ENCODE data around the gene NTSR1.

NTSR1 gene

GRCh38 chr20:62708591-62709536 lies at the start of gene NTSR1:
Gene NTSR1 (plus strand): TSS chr20:62708836. CDS start chr20:62709208, 372 bp downstream.
- DNase-seq (ENCODE audit: low spot score): no peak

- DNase-seq (ENCODE audit: low spot score): no peak
Observed at GRCh38 chr20:62659488-62660239, 49.0 kb upstream of the NTSR1 start.

GRCh38 chr20:62660240-62660615 lies 48.4 kb upstream of the NTSR1 start:
- DNase-seq (ENCODE audit: low spot score): no peak

- no peak for DNase-seq (ENCODE audit: low spot score)
Observed at GRCh38 chr20:62660768-62661167, 47.9 kb upstream of the NTSR1 start.

- DNase-seq (ENCODE audit: low spot score): no peak
Observed at GRCh38 chr20:62661647-62662046, 47.0 kb upstream of the NTSR1 start.

GRCh38 chr20:62662422-62662821 lies 46.2 kb upstream of the NTSR1 start:
- DNase-seq (ENCODE audit: low spot score): no peak

GRCh38 chr20:62663145-62664018 lies 45.3 kb upstream of the NTSR1 start:
- no peak for DNase-seq (ENCODE audit: low spot score)

GRCh38 chr20:62664019-62664971 lies 44.3 kb upstream of the NTSR1 start:
- no peak for DNase-seq (ENCODE audit: low spot score)

GRCh38 chr20:62665153-62665754 lies 43.4 kb upstream of the NTSR1 start:
- no peak for DNase-seq (ENCODE audit: low spot score)

- no peak for DNase-seq (ENCODE audit: low spot score)
Observed at GRCh38 chr20:62665826-62666735, 42.6 kb upstream of the NTSR1 start.

- no peak for DNase-seq (ENCODE audit: low spot score)
Observed at GRCh38 chr20:62666736-62667529, 41.7 kb upstream of the NTSR1 start.

- DNase-seq (ENCODE audit: low spot score): no peak
Observed at GRCh38 chr20:62667530-62668440, 40.9 kb upstream of the NTSR1 start.

- DNase-seq (ENCODE audit: low spot score): peak; percentile 44
Observed at GRCh38 chr20:62668441-62669027, 40.1 kb upstream of the NTSR1 start.

- DNase-seq (ENCODE audit: low spot score): no peak
Observed at GRCh38 chr20:62669249-62669648, 39.4 kb upstream of the NTSR1 start.

- DNase-seq (ENCODE audit: low spot score): no peak
Observed at GRCh38 chr20:62670156-62670555, 38.5 kb upstream of the NTSR1 start.

GRCh38 chr20:62670998-62671397 lies 37.6 kb upstream of the NTSR1 start:
- no peak for DNase-seq (ENCODE audit: low spot score)

GRCh38 chr20:62671765-62672164 lies 36.9 kb upstream of the NTSR1 start:
- DNase-seq (ENCODE audit: low spot score): no peak
